Endothelial cell of umbilical vein (primary cell): ENCODE measurements around the gene SEC63. TPM values are rescaled to one million over a fixed set of nuclear protein-coding genes. Genes with fewer than 3 reads are reported as not detected.
"Not testable (repeated sequence)": the region's sequence is repeated elsewhere in the genome, so short reads cannot be mapped to it uniquely, and the experiment has no call there.

Experiments
- BruUV-seq: library from RNA; stranded (reverse); fragments of 400-500 nt; replicated peaks from 2 replicates; lab custom pipeline; 2021; lab: Mats Ljungman, UMichigan
- CTCF ChIA-PET: fragments of 300-600, 350-600 bp; sonication (Branson Sonifier 250); formaldehyde crosslinking; loops from one replicate; lab custom pipeline; 2021; ENCODE audit warnings: antibody characterized with exemption, inconsistent platforms; lab: Charles Lee
- POLR2A ChIA-PET: fragments of 300-600, 350-600 bp; sonication (Branson Sonifier 250); formaldehyde crosslinking; loops from one replicate; lab custom pipeline; 2021; ENCODE audit warnings: antibody characterized with exemption, inconsistent platforms; lab: Charles Lee
- DNase-seq: peaks from one replicate; pipeline ENCODE4 v3.0.0-alpha.2; 2011; ENCODE audit warnings: low read depth, low spot score
- FAIRE-seq: peaks from 2 replicates; lab custom pipeline; 2011; peaks lifted over from hg19 to GRCh38; lab: Jason Lieb, UNC
- H2AFZ ChIP-seq: 2 replicates; pipeline ENCODE4 v1.6.0; 2012; ENCODE audit warnings: low read depth, low read length, control low read depth, inconsistent platforms
- H3K27ac ChIP-seq: 2 replicates; pipeline ENCODE4 v1.5.1; 2011; ENCODE audit warnings: low read depth, mild to moderate bottlenecking, control low read depth, low read length, moderate library complexity; ENCODE audit not compliant: insufficient read depth
- H3K27me3 ChIP-seq, 2 experiments: 2 replicates each; pipeline versions ENCODE4 v1.6.0 to v1.6.1; 2011; ENCODE audit warnings: low read length in 2 of 2, mixed read lengths in 1 of 2; ENCODE audit not compliant: control insufficient read depth in 2 of 2, insufficient read depth in 2 of 2
- H3K36me3 ChIP-seq, 2 experiments: 2 replicates in 1 of 2; 3 replicates in 1 of 2; pipeline ENCODE4 v1.5.1; 2011; ENCODE audit warnings: low read length in 2 of 2, mild to moderate bottlenecking in 1 of 2, moderate library complexity in 1 of 2; ENCODE audit not compliant: control insufficient read depth in 2 of 2, insufficient read depth in 2 of 2; ENCODE audit errors: extremely low read depth in 1 of 2
- H3K4me1 ChIP-seq: 3 replicates; pipeline ENCODE4 v1.5.1; 2011; ENCODE audit warnings: mild to moderate bottlenecking, low read length; ENCODE audit not compliant: control insufficient read depth, insufficient read depth; ENCODE audit errors: extremely low read depth
- H3K4me2 ChIP-seq: 2 replicates; pipeline ENCODE4 v1.6.1; 2011; ENCODE audit warnings: low read length, control low read depth, mixed read lengths; ENCODE audit not compliant: insufficient read depth
- H3K4me3 ChIP-seq, 3 experiments: fragments of 200-600 bp in 1 of 3; sonication (generic), shearing (Covaris generic) in 1 of 3; replicated peaks in 1 of 3; 2 replicates each; pipeline ENCODE4 v1.5.1; 2011 to 2016; ENCODE audit warnings: control low read depth in 3 of 3, low read length in 3 of 3, mild to moderate bottlenecking in 2 of 3, inconsistent platforms in 1 of 3, low read depth in 1 of 3, moderate library complexity in 1 of 3; ENCODE audit not compliant: insufficient read depth in 1 of 3
- H3K79me2 ChIP-seq: 2 replicates; pipeline ENCODE4 v1.6.0; 2012; ENCODE audit warnings: low read length, inconsistent platforms; ENCODE audit not compliant: control insufficient read depth, insufficient read depth
- H3K9ac ChIP-seq: replicated peaks from 2 replicates; pipeline ENCODE3; 2011; ENCODE audit warnings: low read length, control low read depth; ENCODE audit not compliant: insufficient read depth; ENCODE audit errors: extremely low read depth
- H3K9me1 ChIP-seq: replicated peaks from 3 replicates; pipeline ENCODE4 v1.6.0; 2011; ENCODE audit warnings: mild to moderate bottlenecking, low read length; ENCODE audit not compliant: control insufficient read depth, insufficient read depth; ENCODE audit errors: extremely low read depth
- H3K9me3 ChIP-seq: replicated peaks from 2 replicates; pipeline ENCODE4 v1.5.1; 2012; ENCODE audit warnings: low read length, inconsistent platforms; ENCODE audit not compliant: control insufficient read depth, insufficient read depth
- H4K20me1 ChIP-seq: replicated peaks from 2 replicates; pipeline ENCODE3; 2011; ENCODE audit warnings: mild to moderate bottlenecking, low read length; ENCODE audit not compliant: control insufficient read depth, insufficient read depth; ENCODE audit errors: extremely low read depth
- FOS ChIP-seq: IDR thresholded peaks from 2 replicates; pipeline ENCODE4 v1.6.1; 2011; ENCODE audit warnings: mild to moderate bottlenecking, low read length, moderate library complexity, borderline replicate concordance; ENCODE audit not compliant: insufficient read depth
- GATA2 ChIP-seq: IDR thresholded peaks from 2 replicates; pipeline ENCODE4 v1.7.0; 2011; ENCODE audit warnings: low read depth, mild to moderate bottlenecking, moderate library complexity, mixed read lengths, low read length; ENCODE audit not compliant: insufficient read length, insufficient read depth
- MYC ChIP-seq: IDR thresholded peaks from one replicate; pipeline ENCODE4 v1.6.1; 2011; ENCODE audit warnings: mild to moderate bottlenecking, low read depth, low read length
- POLR2AphosphoS5 ChIP-seq: IDR thresholded peaks from 2 replicates; pipeline ENCODE4 v1.6.1; 2012; ENCODE audit warnings: low read depth, mild to moderate bottlenecking, control low read depth, low read length, moderate library complexity; ENCODE audit not compliant: insufficient read depth
- dilution Hi-C: fragments of 300-500 bp; cut with MboI; formaldehyde crosslinking; loops from one replicate; pipeline ENCODE4 v1.15.0; 2019; ENCODE audit warnings: low sequenced_read_pairs; ENCODE audit not compliant: extremely low pct_ligation_motif_present
- intact Hi-C: fragments of 100-400 bp; cut with micrococcal nuclease; formaldehyde crosslinking; loops from one replicate; pipeline ENCODE4 v1.10.0; 2022
- polyA plus RNA-seq, 4 experiments: library from polyadenylated mRNA; depleted of rRNA in 3 of 4; stranded (reverse) in 3 of 4; unstranded in 1 of 4; fragments of >200 nt; gene quantifications; 2 replicates each; pipeline versions ENCODE4 v1.2.1 to v1.2.3, GENCODE V29; 2011 to 2012; ENCODE audit warnings: missing spikeins in 1 of 4
- total RNA-seq: library from RNA; stranded (reverse); gene quantifications from 2 replicates; pipeline ENCODE4 v1.2.3, GENCODE V29; 2021
- TF ChIP-seq, protein P1 (sequence below), 2 donors: IDR thresholded peaks; 1 replicate in 1 of 2; 2 replicates in 1 of 2; pipeline ENCODE4 v1.5.1; 2011; ENCODE audit warnings: low read length in 2 of 2, mild to moderate bottlenecking in 2 of 2, moderate library complexity in 2 of 2, control low read depth in 1 of 2, inconsistent platforms in 1 of 2, low read depth in 1 of 2; ENCODE audit not compliant: insufficient read depth in 1 of 2; ENCODE audit errors: extremely low read depth in 1 of 2
- TF ChIP-seq, protein P2 (sequence below): IDR thresholded peaks from 2 replicates; pipeline ENCODE4 v1.6.1; 2011; ENCODE audit not compliant: insufficient read depth, insufficient read length

Gene SEC63
- total and polyA plus RNA-seq, 2 donors (not counting 3 experiments of a cell fraction or from before 2014, with no cell fraction given), result 14.8 to 132 TPM

DNA sequence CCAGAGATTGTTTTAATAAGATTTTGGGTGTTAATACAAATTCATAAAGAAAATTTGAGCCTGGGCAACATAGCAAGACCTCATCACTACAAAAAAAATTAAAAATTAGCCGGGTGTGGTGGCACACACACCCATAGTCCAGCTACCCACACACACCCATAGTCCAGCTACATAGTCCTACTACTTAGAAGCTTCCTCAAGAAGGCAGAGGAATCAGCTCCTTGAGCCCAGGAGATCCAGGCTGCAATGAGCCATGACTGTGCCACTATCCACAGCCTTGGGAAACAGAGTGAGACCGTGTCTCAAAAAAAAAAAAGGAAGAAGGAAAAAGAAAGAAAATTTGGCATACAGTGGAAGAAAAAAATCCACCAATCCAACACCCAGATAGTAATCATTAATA is 16.8 kb downstream of the SEC63 start:
- Histone ChIP-seq H3K9ac (no peak overlapping the region), H2AFZ (no peak overlapping the region), H3K79me2 (peaks cover 89% of the 10 kb centered on the region), H4K20me1 (peaks cover 15% of the 10 kb centered on the region), H3K36me3 (no peaks in the 10 kb centered on the region), H3K4me1 (peaks cover 5% of the 10 kb centered on the region), H3K9me3 (no peaks in the 10 kb centered on the region), H3K27me3 (no peaks in the 10 kb centered on the region), H3K4me2 (no peak overlapping the region), H3K4me3 (no peak overlapping the region), H3K27ac (no peak overlapping the region), H3K9me1 (no peaks in the 10 kb centered on the region)
- BruUV-seq, result no TSS peak
- dilution Hi-C loops (no loop called here), intact Hi-C loops (no loop called here)
- TF ChIP-seq POLR2AphosphoS5 (no peak), GATA2 (no peak), MYC (no peak), FOS (no peak)
- TF ChIP-seq, protein P1, sequence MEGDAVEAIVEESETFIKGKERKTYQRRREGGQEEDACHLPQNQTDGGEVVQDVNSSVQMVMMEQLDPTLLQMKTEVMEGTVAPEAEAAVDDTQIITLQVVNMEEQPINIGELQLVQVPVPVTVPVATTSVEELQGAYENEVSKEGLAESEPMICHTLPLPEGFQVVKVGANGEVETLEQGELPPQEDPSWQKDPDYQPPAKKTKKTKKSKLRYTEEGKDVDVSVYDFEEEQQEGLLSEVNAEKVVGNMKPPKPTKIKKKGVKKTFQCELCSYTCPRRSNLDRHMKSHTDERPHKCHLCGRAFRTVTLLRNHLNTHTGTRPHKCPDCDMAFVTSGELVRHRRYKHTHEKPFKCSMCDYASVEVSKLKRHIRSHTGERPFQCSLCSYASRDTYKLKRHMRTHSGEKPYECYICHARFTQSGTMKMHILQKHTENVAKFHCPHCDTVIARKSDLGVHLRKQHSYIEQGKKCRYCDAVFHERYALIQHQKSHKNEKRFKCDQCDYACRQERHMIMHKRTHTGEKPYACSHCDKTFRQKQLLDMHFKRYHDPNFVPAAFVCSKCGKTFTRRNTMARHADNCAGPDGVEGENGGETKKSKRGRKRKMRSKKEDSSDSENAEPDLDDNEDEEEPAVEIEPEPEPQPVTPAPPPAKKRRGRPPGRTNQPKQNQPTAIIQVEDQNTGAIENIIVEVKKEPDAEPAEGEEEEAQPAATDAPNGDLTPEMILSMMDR (IDR thresholded peaks at IDR 0.05; ENCODE audit: extremely low read depth in 1 of 2, insufficient read depth in 1 of 2, low read depth in 1 of 2, low read length in 2 of 2), result no peak
- TF ChIP-seq, protein P2, sequence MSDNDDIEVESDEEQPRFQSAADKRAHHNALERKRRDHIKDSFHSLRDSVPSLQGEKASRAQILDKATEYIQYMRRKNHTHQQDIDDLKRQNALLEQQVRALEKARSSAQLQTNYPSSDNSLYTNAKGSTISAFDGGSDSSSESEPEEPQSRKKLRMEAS, result no peak
- FAIRE-seq (no peak), DNase-seq (no peak)
- ChIA-PET CTCF (interaction anchor here (1.2 to 2.2 kb wide), 2 partner anchors 15 to 39 kb away, joined by 3 to 6 read pairs; no protein-coding TSS in a partner anchor), POLR2A (no interaction called here)

DNA sequence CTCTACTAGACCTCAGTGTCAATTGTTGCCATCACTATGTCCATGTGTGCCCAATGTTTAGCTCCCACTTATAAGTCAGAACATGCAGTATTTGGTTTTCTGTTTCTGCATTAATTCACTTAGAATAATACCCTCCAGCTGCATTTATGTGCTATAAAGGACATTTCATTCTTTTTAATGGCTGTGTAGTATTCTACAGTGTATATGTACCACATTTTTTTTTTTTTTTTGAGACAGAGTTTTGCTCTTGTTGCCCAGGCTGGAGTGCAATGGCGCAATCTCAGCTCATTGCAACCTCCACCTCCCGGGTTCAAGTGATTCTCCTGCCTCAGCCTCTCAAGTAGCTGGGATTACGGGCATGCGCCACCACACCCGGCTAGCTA is 21.1 kb downstream of the SEC63 start:
- intact Hi-C loops, H2AFZ ChIP-seq, FAIRE-seq, H3K36me3 ChIP-seq, H3K9me1 ChIP-seq, H3K4me2 ChIP-seq, H3K9ac ChIP-seq, DNase-seq, dilution Hi-C loops, BruUV-seq, H4K20me1 ChIP-seq, H3K4me3 ChIP-seq, POLR2A ChIA-PET, H3K4me1 ChIP-seq, H3K27ac ChIP-seq, H3K27me3 ChIP-seq, H3K9me3 ChIP-seq: not testable (repeated sequence)
- CTCF ChIA-PET, result interaction anchor here (0.6 kb wide), 1 partner anchor 90 kb away, joined by 3 read pairs; no protein-coding TSS in a partner anchor
- H3K79me2 ChIP-seq, result peaks cover 71% of the 10 kb centered on the region
